ENCODE data around the gene CLUH.

DNA sequence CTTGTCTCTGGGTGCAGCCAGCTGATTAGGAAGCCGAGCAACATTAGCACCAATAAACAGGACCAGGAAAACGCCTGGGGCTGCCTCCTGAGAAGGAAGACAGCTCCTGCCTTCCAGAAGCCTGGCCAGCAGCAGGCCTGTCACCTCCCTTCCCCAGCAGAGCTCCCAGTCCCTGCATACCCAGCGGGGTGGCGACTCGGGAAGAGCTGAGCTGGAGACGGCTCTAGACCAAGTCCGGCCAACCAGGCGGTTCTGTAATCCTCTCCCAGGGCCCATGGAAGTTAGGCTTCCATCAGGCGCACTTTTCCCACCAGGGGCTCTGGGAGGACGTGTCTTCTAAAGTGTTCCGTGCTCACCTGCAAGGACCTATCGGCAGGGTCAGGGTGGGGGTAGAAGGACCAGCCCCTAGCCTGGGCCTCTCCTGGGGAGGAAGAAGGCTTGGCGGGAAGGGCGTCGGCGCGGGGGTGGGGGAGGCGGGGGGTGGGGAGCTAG is 12.0 kb upstream of the CLUH start:
- no peak for TF ChIP-seq POLR2A (IDR thresholded peaks at IDR 0.05; ENCODE audit: low read length)
- no peak for TF ChIP-seq GATA1 (IDR thresholded peaks at IDR 0.05; ENCODE audit: low read depth, low read length)

Measured in erythroblast (primary cell).